Suprapubic skin (tissue), 3 donors: ENCODE measurements around the gene COL5A1.

Experiments used
- EP300 ChIP-seq: sonication (generic); formaldehyde crosslinking; IDR thresholded peaks from one replicate; pipeline ENCODE4 v1.6.1; 2017; ENCODE audit warnings: antibody characterized with exemption
- TF ChIP-seq, protein P1 (sequence below), 2 donors: fragments of 200-600 bp in 1 of 2; fragments of 450-650 bp in 1 of 2; sonication (generic) in 1 of 2; IDR thresholded peaks; one replicate each; pipeline ENCODE4 v1.5.1; 2016 to 2019; ENCODE audit warnings: antibody characterized with exemption in 2 of 2, mild to moderate bottlenecking in 1 of 2, moderate library complexity in 1 of 2

DNA sequence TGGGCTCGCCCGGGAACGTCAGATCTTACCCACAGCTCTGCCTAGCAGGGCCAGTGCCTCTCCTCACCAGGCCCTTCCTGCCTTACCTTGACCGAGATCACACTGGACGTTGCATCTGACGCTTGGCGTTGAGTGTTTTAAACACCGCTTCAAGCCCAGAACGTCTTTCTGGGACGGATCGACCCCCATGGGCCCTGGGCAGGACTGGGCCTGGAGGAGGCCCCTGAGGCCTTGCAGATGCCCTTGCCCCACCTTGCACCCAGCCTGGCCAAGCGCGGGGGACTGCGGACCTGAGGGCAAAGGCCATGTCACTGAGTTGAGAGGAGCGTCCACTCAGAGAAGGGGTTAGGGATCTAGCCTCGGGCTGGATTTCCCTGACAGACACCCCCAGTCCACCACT lies 174.7 kb downstream of the COL5A1 start:
- TF ChIP-seq, protein P1, sequence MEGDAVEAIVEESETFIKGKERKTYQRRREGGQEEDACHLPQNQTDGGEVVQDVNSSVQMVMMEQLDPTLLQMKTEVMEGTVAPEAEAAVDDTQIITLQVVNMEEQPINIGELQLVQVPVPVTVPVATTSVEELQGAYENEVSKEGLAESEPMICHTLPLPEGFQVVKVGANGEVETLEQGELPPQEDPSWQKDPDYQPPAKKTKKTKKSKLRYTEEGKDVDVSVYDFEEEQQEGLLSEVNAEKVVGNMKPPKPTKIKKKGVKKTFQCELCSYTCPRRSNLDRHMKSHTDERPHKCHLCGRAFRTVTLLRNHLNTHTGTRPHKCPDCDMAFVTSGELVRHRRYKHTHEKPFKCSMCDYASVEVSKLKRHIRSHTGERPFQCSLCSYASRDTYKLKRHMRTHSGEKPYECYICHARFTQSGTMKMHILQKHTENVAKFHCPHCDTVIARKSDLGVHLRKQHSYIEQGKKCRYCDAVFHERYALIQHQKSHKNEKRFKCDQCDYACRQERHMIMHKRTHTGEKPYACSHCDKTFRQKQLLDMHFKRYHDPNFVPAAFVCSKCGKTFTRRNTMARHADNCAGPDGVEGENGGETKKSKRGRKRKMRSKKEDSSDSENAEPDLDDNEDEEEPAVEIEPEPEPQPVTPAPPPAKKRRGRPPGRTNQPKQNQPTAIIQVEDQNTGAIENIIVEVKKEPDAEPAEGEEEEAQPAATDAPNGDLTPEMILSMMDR (IDR thresholded peaks at IDR 0.05): no peak
- TF ChIP-seq EP300: no peak
